Gastroesophageal sphincter (tissue), 3 donors: ENCODE results near the gene SEMA7A.

Source experiments
- CTCF ChIP-seq, 4 experiments: fragments of 200-600 bp in 2 of 4; fragments of 450-650 bp in 2 of 4; sonication (generic) in 1 of 4; IDR thresholded peaks; one replicate each; pipeline ENCODE4 v1.5.1; 2017 to 2019; ENCODE audit warnings: antibody characterized with exemption in 4 of 4, mild to moderate bottlenecking in 2 of 4, moderate library complexity in 2 of 4
- EP300 ChIP-seq: sonication (generic); formaldehyde crosslinking; IDR thresholded peaks from one replicate; pipeline ENCODE4 v1.6.1; 2017; ENCODE audit warnings: antibody characterized with exemption, mild to moderate bottlenecking

- TF ChIP-seq CTCF (IDR thresholded peaks at IDR 0.05) (no peak), EP300 (no peak)
Measured at GRCh38 chr15:74410502-74410901, 23.3 kb downstream of the SEMA7A start.
